DND-41 (cell line): ENCODE results near the gene ABCC8.

Experiments used
- ATAC-seq: fragments of 200-7000 bp; cut with Tn5 transposase; 3 replicates; pipeline ENCODE4 v1.9.1; 2021; ENCODE audit warnings: low read depth; ENCODE audit not compliant: insufficient read depth
- DNase-seq: peaks from one replicate; pipeline ENCODE4 v3.0.0-alpha.2; 2020
- H2AFZ ChIP-seq: 2 replicates; pipeline ENCODE4 v1.6.0; 2012; ENCODE audit warnings: low read depth, low read length
- H3K27ac ChIP-seq: 2 replicates; pipeline ENCODE4 v1.5.1; 2012; ENCODE audit warnings: low read length, inconsistent platforms
- H3K27me3 ChIP-seq: fragments of 200-600 bp; sonication (generic); 2 replicates; pipeline ENCODE4 v1.6.0; 2012; ENCODE audit warnings: low read length, mild to moderate bottlenecking, inconsistent platforms; ENCODE audit not compliant: insufficient read depth, poor library complexity
- H3K36me3 ChIP-seq: 2 replicates; pipeline ENCODE4 v1.5.1; 2012; ENCODE audit warnings: low read length, inconsistent platforms; ENCODE audit not compliant: insufficient read depth
- H3K4me1 ChIP-seq: 2 replicates; pipeline ENCODE4 v1.5.1; 2012; ENCODE audit warnings: mild to moderate bottlenecking, low read length; ENCODE audit not compliant: insufficient read depth
- H3K4me2 ChIP-seq: 2 replicates; pipeline ENCODE4 v1.6.0; 2012; ENCODE audit warnings: mild to moderate bottlenecking, moderate library complexity, low read length, inconsistent platforms; ENCODE audit not compliant: insufficient read depth
- H3K4me3 ChIP-seq, 2 experiments: fragments of 200-600 bp in 1 of 2; shearing (Covaris generic) in 1 of 2; 2 replicates each; pipeline ENCODE4 v1.5.1; 2012 to 2016; ENCODE audit warnings: inconsistent platforms in 2 of 2, low read length in 2 of 2, mild to moderate bottlenecking in 2 of 2, low read depth in 1 of 2, moderate library complexity in 1 of 2
- H3K79me2 ChIP-seq: 2 replicates; pipeline ENCODE4 v1.6.0; 2012; ENCODE audit warnings: low read length, inconsistent platforms; ENCODE audit not compliant: insufficient read depth
- H3K9ac ChIP-seq: 2 replicates; pipeline ENCODE4 v1.6.0; 2012; ENCODE audit warnings: low read depth, mild to moderate bottlenecking, inconsistent platforms, low read length, moderate library complexity
- H3K9me3 ChIP-seq: 2 replicates; pipeline ENCODE4 v1.5.1; 2012; ENCODE audit warnings: low read length, moderate library complexity, mild to moderate bottlenecking, inconsistent platforms; ENCODE audit not compliant: insufficient read depth, severe bottlenecking
- H4K20me1 ChIP-seq: 2 replicates; pipeline ENCODE4 v1.6.0; 2012; ENCODE audit warnings: low read length; ENCODE audit not compliant: insufficient read depth
- EZH2 ChIP-seq: IDR thresholded peaks from 3 replicates; pipeline ENCODE4 v1.6.1; 2012; ENCODE audit warnings: borderline replicate concordance, low read depth, mild to moderate bottlenecking, moderate library complexity, low read length, inconsistent platforms; ENCODE audit not compliant: severe bottlenecking
- TF ChIP-seq, protein P1 (sequence below): IDR thresholded peaks from 2 replicates; pipeline ENCODE4 v1.5.1; 2012; ENCODE audit warnings: borderline replicate concordance, low read length, moderate library complexity, mild to moderate bottlenecking; ENCODE audit not compliant: poor library complexity, severe bottlenecking; ENCODE audit errors: extremely low read depth

ABCC8 gene

DNA sequence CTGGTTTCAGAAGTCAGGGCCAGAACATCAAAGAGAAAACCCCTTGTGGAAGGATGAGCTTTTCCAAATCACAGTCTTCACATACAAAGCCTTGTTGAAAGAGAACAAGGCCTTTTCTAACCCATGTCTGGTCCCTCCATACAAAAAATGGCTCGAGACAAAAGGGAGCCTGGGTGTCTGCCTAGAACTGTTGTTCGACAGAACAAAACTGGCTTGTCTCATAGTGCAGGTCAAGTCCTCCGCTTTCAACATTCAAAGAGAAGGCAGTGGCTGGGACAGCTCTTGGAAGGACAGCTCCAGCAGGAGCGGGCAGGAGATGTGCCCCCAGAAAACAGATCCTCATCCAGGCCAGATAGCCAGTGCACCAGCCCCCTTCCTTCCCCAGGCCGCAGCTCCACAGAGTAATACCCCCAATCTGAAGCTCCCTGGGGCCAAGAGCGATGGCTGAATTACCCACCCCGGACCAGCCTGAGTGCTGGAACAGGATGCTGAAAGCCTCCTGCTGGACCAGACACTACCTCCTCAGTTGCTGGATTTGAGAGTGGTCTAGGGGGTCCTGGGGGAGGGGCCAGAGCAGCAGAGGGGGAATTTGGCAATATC is 40.0 kb upstream of the ABCC8 start:
- no peak overlapping the region for H3K27ac ChIP-seq
- H3K36me3 ChIP-seq, result no peaks in the 10 kb centered on the region
- no peak overlapping the region for H3K4me3 ChIP-seq
- DNase-seq (no peak), ATAC-seq (no peak)
- no peak overlapping the region for H2AFZ ChIP-seq
- no peak overlapping the region for H3K4me2 ChIP-seq
- H3K79me2 ChIP-seq, result no peaks in the 10 kb centered on the region
- no peaks in the 10 kb centered on the region for H3K4me1 ChIP-seq
- H3K27me3 ChIP-seq, result peaks cover 11% of the 10 kb centered on the region
- no peaks in the 10 kb centered on the region for H3K9me3 ChIP-seq
- no peak for TF ChIP-seq EZH2
- TF ChIP-seq, protein P1, sequence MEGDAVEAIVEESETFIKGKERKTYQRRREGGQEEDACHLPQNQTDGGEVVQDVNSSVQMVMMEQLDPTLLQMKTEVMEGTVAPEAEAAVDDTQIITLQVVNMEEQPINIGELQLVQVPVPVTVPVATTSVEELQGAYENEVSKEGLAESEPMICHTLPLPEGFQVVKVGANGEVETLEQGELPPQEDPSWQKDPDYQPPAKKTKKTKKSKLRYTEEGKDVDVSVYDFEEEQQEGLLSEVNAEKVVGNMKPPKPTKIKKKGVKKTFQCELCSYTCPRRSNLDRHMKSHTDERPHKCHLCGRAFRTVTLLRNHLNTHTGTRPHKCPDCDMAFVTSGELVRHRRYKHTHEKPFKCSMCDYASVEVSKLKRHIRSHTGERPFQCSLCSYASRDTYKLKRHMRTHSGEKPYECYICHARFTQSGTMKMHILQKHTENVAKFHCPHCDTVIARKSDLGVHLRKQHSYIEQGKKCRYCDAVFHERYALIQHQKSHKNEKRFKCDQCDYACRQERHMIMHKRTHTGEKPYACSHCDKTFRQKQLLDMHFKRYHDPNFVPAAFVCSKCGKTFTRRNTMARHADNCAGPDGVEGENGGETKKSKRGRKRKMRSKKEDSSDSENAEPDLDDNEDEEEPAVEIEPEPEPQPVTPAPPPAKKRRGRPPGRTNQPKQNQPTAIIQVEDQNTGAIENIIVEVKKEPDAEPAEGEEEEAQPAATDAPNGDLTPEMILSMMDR, result no peak
- no peaks in the 10 kb centered on the region for H4K20me1 ChIP-seq
- H3K9ac ChIP-seq, result no peak overlapping the region

DNA sequence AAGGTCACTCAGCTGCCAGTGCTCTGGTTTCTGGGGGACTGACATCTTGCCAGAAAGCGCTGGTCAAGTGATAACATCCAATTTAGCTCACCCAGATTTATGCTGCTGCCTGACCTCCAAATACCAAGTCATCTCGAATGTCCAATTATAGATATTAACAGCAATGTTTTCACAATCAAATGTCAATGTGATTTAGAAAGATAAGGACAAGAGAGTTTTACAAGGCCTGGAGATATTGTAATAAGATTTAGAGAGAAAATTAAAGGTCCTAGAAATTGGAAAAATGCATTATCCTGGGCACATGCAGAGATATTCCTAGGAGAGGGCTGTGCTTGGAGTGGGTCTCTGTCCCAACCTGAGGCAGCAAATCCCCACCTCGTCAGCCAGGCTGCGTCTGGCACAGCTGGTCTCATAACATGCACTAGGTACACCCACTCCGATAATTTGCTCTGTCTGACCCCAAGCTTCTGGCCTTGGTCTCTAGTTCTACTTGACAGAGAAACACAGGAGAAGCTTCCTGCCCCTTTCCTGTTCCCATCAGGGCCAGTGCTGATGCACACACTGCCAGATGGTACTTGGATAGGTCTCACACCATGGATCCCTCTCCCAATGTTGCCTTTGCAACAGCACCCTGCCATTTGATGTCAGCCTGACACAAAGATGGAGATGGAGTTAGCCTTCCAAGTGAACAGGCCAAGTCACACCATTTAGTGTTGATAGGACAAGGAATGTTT is 39.0 kb upstream of the ABCC8 start:
- ATAC-seq, result no peak
- Histone ChIP-seq H3K9me3 (no peaks in the 10 kb centered on the region), H3K36me3 (no peaks in the 10 kb centered on the region), H4K20me1 (no peaks in the 10 kb centered on the region), H3K27me3 (peaks cover 15% of the 10 kb centered on the region), H3K79me2 (no peaks in the 10 kb centered on the region), H3K4me2 (no peak overlapping the region), H3K27ac (no peak overlapping the region), H3K4me1 (no peaks in the 10 kb centered on the region), H3K9ac (no peak overlapping the region), H3K4me3 (no peak overlapping the region), H2AFZ (no peak overlapping the region)
- DNase-seq, result no peak
- TF ChIP-seq, protein P1, result no peak
- TF ChIP-seq EZH2, result no peak

DNA sequence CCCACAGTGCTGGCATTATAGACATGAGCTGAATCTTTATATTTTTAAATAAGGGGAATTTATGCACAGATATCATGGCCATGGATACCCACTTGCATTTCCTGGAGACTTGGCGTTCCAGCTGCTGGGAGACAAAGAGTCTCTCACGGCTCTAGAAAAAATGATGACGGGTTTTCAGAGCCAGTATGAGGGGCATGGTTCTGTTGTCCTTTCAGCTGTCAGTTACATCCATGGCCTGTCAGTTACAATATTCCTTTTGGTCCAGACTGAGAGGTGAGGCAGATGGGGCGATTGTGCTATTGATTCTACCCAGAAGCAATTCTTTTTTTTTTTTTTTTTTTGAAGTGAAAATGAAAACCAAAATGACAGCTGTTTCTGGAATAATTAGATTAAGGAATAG is 37.8 kb upstream of the ABCC8 start:
- no peaks in the 10 kb centered on the region for H4K20me1 ChIP-seq
- H2AFZ ChIP-seq, result no peak overlapping the region
- no peaks in the 10 kb centered on the region for H3K79me2 ChIP-seq
- DNase-seq (no peak), ATAC-seq (no peak)
- no peaks in the 10 kb centered on the region for H3K9me3 ChIP-seq
- H3K4me3 ChIP-seq, result no peak overlapping the region
- H3K27ac ChIP-seq, result no peak overlapping the region
- no peaks in the 10 kb centered on the region for H3K4me1 ChIP-seq
- H3K27me3 ChIP-seq, result peaks cover 15% of the 10 kb centered on the region
- H3K9ac ChIP-seq, result no peak overlapping the region
- TF ChIP-seq EZH2, result no peak
- TF ChIP-seq, protein P1, result no peak
- no peaks in the 10 kb centered on the region for H3K36me3 ChIP-seq
- H3K4me2 ChIP-seq, result no peak overlapping the region

DNA sequence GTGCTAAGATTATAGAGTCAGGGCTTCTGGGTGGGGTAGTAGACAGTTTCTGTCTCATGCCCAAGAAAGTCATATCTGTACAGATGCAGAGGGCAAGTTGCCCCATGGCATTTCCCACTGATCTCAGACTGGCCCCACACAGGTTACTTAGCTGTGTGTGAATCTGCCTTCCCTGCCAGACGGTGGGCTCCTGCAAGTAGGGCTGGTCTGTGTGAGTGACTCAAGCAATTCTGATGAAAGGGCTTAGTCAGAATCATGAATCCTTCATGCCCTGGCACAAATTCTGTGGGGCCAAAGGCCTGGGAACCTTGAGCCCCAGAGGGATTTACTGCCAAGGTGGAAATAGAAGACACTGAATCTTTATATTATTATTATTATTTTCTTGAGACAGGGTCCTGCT is 37.2 kb upstream of the ABCC8 start:
- TF ChIP-seq EZH2, result no peak
- TF ChIP-seq, protein P1, result no peak
- Histone ChIP-seq H2AFZ (no peak overlapping the region), H3K4me2 (no peak overlapping the region), H3K9ac (no peak overlapping the region), H3K36me3 (no peaks in the 10 kb centered on the region), H3K79me2 (no peaks in the 10 kb centered on the region), H3K27me3 (peaks cover 15% of the 10 kb centered on the region), H3K27ac (no peak overlapping the region), H3K4me1 (no peaks in the 10 kb centered on the region), H3K4me3 (no peak overlapping the region), H4K20me1 (no peaks in the 10 kb centered on the region), H3K9me3 (no peaks in the 10 kb centered on the region)
- ATAC-seq (no peak), DNase-seq (no peak)
